Activated T-helper 9 cell treated with anti-CD3 and anti-CD28 coated beads, Interleukin-2, amount 50 U/mL, for 16 hours (primary cell): ENCODE data around the gene PRIMPOL.
"Not testable (repeated sequence)": the region's sequence is repeated elsewhere in the genome, so short reads cannot be mapped to it uniquely, and the experiment has no call there.

ENCODE experiments used
- DNase-seq: peaks from one replicate; pipeline ENCODE4 v3.0.0-alpha.2; 2020; ENCODE audit warnings: low read depth

PRIMPOL gene, protein sequence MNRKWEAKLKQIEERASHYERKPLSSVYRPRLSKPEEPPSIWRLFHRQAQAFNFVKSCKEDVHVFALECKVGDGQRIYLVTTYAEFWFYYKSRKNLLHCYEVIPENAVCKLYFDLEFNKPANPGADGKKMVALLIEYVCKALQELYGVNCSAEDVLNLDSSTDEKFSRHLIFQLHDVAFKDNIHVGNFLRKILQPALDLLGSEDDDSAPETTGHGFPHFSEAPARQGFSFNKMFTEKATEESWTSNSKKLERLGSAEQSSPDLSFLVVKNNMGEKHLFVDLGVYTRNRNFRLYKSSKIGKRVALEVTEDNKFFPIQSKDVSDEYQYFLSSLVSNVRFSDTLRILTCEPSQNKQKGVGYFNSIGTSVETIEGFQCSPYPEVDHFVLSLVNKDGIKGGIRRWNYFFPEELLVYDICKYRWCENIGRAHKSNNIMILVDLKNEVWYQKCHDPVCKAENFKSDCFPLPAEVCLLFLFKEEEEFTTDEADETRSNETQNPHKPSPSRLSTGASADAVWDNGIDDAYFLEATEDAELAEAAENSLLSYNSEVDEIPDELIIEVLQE

DNA sequence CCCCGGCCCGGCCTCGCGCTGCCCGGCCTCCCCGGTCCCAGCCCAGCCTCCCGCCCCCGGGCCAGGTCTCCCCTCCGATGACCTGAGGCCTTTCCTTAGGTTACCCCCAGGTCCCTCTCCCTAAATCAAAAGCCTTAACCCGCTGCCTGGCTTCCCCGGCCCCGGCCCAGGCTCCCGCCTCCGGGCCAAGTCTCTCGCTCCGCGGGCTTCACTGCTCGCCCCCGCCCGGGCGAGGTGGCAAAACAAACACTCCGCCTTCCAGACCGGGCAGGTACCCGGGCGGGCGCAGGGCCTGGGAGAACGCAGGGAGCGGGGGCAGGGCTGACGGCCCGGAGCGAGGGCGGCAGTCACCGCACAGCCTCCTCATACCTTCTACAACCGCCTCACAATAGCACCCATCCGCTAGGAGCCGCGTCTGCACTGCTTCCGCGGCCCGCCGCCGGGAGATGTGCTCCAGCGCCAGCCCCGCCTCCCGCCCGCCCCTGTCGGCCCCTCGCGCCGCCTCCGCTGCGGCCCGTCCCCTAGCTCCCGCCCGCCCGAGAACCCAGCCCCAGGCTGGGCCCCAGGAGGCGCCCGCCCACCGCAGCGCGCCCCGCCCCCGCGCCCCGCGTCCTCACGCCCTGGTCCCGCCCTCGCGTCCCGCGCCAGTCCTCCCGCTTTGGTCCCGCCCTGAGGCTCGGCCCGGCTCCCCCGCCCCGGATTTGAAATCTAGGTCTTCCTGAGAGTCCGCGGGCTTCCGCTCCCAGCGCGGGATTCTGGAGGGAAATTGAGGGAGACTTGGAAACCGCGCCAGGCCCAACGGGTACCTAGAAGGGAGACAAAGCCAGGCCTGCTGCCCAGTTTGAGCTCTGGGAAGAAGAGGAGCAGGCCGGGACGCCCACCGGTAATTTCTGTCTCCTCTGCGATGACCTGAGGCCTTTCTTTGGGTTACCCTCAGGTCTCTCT is at the start of gene PRIMPOL, which contains the start of gene CASP3:
Gene PRIMPOL (plus strand): TSS at position 713 of the 945 bp plus-strand sequence. CDS start 7,403 bp downstream, outside the sequence.
Gene CASP3 (minus strand): TSS at position 422 of the 945 bp plus-strand sequence. CDS start 10,994 bp downstream, outside the sequence.
- peak; percentile 95 for DNase-seq

DNA sequence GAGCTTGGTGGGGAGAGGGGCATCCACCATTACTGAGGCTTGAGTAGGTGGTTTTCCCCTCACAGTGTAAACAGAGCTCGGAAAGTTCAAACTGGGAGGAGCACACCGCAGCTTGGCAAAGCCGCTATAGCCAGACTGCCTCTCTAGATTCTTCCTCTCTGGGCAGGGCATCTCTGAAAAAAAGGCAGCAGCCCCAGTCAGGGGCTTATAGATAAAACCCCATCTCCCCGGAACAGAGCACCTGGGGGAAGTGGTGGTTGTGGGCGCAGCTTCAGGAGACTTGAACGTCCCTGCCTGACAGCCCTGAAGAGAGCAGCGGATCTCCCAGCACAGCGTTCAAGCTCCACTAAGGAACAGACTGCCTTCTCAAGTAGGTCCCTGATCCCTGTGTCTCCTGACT is 48.6 kb upstream of the PRIMPOL start:
- DNase-seq: not testable (repeated sequence)

- DNase-seq: not testable (repeated sequence)
Observed at GRCh38 chr4:184602857-184603256, 46.7 kb upstream of the PRIMPOL start.

DNA sequence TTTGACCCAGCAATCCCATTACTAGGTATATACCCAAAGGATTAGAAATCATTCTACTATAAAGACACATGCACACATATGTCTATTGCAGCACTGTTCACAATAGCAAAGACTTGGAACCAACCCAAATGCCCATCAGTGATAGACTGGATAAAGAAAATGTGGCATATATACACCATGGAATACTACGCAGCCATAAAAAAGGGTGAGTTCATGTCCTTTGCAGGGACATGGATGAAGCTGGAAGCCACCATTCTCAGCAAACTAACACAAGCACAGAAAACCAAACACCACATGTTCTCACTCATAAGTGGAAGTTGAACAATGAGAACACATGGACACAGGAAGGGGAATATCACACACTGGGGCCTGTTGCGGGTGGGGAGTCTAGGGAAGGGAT is 42.1 kb upstream of the PRIMPOL start:
- not testable (repeated sequence) for DNase-seq

DNA sequence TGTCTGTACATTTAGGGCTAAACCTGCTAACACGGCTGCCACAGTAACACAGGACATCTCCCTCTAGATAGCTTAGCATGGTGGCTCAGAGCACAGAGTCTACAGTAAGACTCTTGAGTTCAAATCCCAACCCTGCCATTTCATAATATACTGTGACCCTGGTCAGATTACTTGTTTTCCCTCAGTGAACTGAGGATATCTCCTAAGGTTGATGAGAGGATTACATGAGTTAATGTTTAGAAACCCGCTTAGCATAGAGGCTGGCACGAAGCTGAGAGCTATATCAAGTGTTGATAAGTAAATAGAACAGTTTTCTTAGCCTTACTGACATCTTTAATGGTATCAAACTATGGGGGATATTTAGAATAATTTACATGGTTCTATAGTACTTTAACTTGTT is 37.5 kb upstream of the PRIMPOL start:
- DNase-seq: no peak

DNA sequence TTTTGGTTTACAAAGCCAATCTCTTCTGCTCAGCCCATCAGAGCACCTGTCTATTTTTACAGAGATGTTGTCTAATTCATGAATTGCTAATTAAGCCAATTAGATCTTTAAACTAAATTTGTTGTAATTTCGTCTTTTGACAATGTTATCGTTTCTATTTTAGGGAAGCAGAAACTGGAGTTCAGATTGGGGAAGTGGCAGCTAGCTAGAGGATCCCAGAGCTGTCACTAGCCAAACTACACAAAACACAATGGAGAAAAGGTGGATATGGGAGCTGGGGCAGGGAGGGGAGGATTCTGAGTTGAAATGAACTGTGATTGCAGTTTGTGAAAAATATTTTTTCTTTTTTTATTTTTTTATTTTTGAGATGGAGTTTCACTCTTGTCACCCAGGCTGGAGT is 36.1 kb upstream of the PRIMPOL start:
- DNase-seq: no peak

DNA sequence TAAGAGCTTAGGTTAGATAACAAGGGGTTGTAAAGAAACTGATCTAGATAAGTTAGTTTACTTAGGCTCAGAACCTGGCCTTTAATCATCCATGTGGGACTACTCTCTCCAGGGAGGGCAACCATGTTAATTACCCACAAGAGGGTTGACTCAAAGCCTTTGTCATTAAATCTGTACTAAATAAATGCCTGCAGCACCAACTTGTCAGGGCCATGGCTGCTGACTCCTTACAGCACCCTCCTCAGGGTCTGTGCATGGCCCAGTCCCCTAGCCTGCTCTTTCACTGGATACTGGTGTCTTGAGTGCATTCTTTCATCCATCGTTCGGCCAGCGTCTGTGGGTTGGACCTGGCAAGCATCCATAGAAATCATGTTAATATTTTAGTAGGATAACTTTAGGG is 35.0 kb upstream of the PRIMPOL start:
- no peak for DNase-seq

DNA sequence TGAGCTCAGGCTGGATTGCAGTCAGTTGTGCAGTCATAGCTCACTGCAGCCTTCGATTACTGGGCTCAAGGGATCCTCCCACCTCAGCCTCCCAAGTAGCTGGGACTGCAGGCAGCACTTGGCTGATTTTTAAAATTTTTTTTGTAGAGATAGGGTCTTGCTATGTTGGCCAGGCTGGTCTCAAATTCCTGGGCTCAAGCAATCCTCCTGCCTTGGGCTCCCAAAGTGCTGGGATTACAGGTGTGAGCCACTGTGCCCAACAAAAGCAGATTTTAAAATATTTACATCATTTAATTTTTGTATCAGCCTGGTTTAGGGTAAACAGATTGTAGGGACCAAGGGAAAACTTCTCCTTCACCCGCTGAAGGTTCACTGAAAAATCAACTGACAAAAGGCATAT is 33.4 kb upstream of the PRIMPOL start:
- not testable (repeated sequence) for DNase-seq

- no peak for DNase-seq
Observed at GRCh38 chr4:184616633-184617551, 32.6 kb upstream of the PRIMPOL start.

DNA sequence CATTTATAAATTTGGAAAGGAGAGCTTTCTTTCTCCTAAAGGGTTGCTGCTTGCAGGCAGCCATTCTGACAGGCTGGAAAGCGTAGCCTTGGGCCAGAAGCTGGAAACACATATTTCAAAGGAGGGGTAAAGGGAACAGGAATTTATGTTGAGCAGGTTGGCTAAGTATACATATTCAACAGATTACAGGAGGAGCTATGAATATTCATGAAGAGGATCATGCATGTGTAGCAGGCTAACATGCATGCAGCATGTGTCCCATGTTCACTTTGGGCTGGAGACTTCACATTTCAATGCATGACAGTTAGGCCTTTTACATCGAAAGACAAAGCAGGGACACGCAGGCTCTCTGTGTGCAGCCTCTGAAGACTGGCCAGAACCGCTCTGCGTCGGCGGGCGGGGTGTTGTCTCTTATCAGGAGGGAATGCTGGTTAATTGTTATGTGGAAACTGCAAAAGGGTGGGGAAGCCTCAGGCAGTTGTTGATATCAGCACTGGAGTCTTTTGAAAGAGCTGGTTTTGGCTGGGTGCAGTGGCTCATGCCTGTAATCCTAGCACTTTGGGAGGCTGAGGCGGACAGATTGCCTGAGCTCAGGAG is 31.8 kb upstream of the PRIMPOL start:
- no peak for DNase-seq

DNA sequence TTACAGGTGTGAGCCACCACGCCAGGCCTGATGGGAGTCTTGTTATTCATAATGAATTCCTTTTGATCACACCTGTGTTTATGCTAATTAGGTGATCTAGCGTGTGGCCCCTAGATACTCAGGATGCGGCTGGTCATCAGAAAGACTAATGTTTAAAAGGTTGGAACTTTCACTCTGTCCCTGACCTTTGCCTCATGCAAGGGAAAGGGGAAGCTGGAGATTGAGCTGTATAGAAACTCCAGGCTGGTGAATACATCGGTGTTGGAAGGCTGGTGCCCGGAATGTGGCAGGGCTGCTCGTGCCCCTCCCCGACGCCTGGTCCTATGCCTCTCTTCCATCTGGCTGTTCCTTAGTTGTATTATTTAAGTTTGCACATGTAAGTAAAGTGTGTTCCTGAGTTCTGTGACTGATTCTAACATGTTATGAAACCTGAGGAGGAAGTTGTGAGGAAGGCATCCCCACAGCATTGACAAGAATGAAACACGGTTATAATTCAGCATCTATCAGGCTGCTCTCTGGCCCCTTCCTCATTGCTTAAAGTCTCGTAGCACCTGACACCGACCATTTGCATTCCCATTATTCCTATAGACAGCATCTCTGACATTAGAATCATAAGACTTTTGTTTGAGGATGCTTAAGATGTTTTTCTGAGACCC is 29.2 kb upstream of the PRIMPOL start:
- no peak for DNase-seq

- no peak for DNase-seq
Observed at GRCh38 chr4:184621518-184621917, 28.0 kb upstream of the PRIMPOL start.

GRCh38 chr4:184624504-184624903 is 25.0 kb upstream of the PRIMPOL start:
- DNase-seq: not testable (repeated sequence)

GRCh38 chr4:184624972-184625554 is 24.5 kb upstream of the PRIMPOL start:
- DNase-seq: no peak

- not testable (repeated sequence) for DNase-seq
Observed at GRCh38 chr4:184625783-184626596, 23.5 kb upstream of the PRIMPOL start.

GRCh38 chr4:184628103-184628502 is 21.4 kb upstream of the PRIMPOL start:
- DNase-seq: no peak

DNA sequence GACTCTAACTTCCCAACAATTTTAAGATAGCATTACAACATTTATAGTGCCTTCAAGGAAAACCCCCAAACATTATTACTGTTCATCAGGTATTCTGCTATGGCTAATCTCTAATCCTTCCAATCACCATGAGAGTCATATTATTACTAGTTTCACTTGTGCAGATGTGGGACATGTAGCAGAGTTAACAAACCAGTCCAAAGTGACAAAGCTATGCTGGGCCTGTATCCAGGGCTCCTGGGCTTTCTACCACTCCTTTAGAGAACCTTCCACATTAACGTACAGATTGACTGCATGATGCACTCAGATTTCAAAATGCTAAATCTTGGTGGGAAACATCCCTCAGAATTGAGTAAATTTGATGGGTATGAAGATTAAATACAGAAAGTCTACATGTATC is 16.7 kb upstream of the PRIMPOL start:
- no peak for DNase-seq

GRCh38 chr4:184635381-184635780 is 14.2 kb upstream of the PRIMPOL start:
- no peak for DNase-seq

- DNase-seq: no peak
Observed at GRCh38 chr4:184636144-184636543, 13.4 kb upstream of the PRIMPOL start.
